B cell (primary cell): ENCODE measurements around the gene GPC4.

Source experiments
- EZH2 ChIP-seq: IDR thresholded peaks from 2 replicates; pipeline ENCODE4 v1.6.1; 2012; ENCODE audit warnings: borderline replicate concordance, low read depth, mild to moderate bottlenecking, moderate library complexity, low read length; ENCODE audit not compliant: insufficient read depth, poor library complexity, severe bottlenecking
- TF ChIP-seq, protein P1 (sequence below): fragments of 200-600 bp; IDR thresholded peaks from one replicate; pipeline ENCODE4 v1.8.0; 2022; ENCODE audit warnings: antibody characterized with exemption, mild to moderate bottlenecking

GRCh38 chrX:133251204-133251603 is 164.1 kb downstream of the GPC4 start:
- TF ChIP-seq, protein P1, sequence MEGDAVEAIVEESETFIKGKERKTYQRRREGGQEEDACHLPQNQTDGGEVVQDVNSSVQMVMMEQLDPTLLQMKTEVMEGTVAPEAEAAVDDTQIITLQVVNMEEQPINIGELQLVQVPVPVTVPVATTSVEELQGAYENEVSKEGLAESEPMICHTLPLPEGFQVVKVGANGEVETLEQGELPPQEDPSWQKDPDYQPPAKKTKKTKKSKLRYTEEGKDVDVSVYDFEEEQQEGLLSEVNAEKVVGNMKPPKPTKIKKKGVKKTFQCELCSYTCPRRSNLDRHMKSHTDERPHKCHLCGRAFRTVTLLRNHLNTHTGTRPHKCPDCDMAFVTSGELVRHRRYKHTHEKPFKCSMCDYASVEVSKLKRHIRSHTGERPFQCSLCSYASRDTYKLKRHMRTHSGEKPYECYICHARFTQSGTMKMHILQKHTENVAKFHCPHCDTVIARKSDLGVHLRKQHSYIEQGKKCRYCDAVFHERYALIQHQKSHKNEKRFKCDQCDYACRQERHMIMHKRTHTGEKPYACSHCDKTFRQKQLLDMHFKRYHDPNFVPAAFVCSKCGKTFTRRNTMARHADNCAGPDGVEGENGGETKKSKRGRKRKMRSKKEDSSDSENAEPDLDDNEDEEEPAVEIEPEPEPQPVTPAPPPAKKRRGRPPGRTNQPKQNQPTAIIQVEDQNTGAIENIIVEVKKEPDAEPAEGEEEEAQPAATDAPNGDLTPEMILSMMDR = no peak
- TF ChIP-seq EZH2 = no peak
